ENCODE data around the gene NFKB2.

DNA sequence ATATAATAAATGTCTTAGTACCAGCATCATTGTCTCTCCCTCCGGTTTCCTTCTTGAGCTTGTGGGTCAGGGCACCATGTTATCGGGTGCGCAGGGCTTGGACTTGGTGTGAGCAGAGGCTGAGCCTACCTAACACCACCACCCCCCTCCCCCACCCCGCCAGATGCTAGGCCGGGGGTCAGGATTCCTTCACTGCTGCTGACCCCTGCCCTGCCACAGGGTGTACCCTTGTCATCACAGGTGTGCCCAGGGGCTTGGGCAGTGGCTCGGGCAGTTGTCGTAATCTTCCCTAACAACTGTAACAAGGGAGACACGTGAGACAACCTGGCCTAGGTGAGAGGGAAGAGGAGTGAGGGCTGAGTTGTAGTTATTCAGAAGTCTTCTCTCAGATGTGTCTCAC, 12.6 kb upstream of the NFKB2 start:
- TF ChIP-seq EZH2 (IDR thresholded peaks at IDR 0.05; ENCODE audit: insufficient read depth, poor library complexity, severe bottlenecking) (no peak), EZH2phosphoT487 (IDR thresholded peaks at IDR 0.05; ENCODE audit: insufficient read depth, low read depth) (no peak)
